PC-3 (cell line): Measurements from ENCODE around the gene GABRD. TPM values are rescaled to one million over a fixed set of nuclear protein-coding genes. Genes with fewer than 3 reads are reported as not detected.

Experiments used
- ATAC-seq: fragments of 200-7000 bp; cut with Tn5 transposase; 2 replicates; pipeline ENCODE4 v1.9.1; 2020; ENCODE audit warnings: mild to moderate bottlenecking, moderate library complexity
- BruUV-seq: library from RNA; stranded (reverse); fragments of 400-500 nt; replicated peaks from 2 replicates; lab custom pipeline; 2021; lab: Mats Ljungman, UMichigan
- CTCF ChIA-PET: fragments of 300-600 bp; sonication (Branson Sonifier 250); formaldehyde crosslinking; loops from one replicate; lab custom pipeline; 2022; ENCODE audit warnings: antibody characterized with exemption; lab: Charles Lee
- POLR2A ChIA-PET: fragments of 300-600 bp; sonication (Branson Sonifier 250); formaldehyde crosslinking; loops from one replicate; lab custom pipeline; 2022; ENCODE audit warnings: antibody characterized with exemption; ENCODE audit not compliant: unreplicated experiment; lab: Charles Lee
- DNase-seq: peaks from one replicate; pipeline ENCODE4 v3.0.0-alpha.2; 2015
- H2AFZ ChIP-seq: fragments of 300-600 bp; sonication (generic); 2 replicates; pipeline ENCODE4 v1.6.0; 2016; ENCODE audit warnings: antibody characterized with exemption, low read length
- H3F3A ChIP-seq: fragments of 300-600 bp; sonication (generic); one replicate; pipeline ENCODE4 v1.6.0; 2017; ENCODE audit warnings: antibody characterized with exemption, low read length, control low read depth, mild to moderate bottlenecking; ENCODE audit not compliant: unreplicated experiment
- H3K27ac ChIP-seq: fragments of 300-600 bp; sonication (generic); 2 replicates; pipeline ENCODE4 v1.5.1; 2016; ENCODE audit warnings: mild to moderate bottlenecking, low read length
- H3K27me3 ChIP-seq: fragments of 300-600 bp; sonication (generic); 2 replicates; pipeline ENCODE4 v1.6.1; 2016; ENCODE audit warnings: low read length, mixed read lengths
- H3K36me3 ChIP-seq: fragments of 300-600 bp; sonication (generic); 2 replicates; pipeline ENCODE4 v1.6.1; 2016; ENCODE audit warnings: low read depth, mixed run types, low read length, mixed read lengths
- H3K4me1 ChIP-seq: fragments of 300-600 bp; sonication (generic); 2 replicates; pipeline ENCODE4 v1.5.1; 2016; ENCODE audit warnings: low read length; ENCODE audit not compliant: insufficient read depth
- H3K4me2 ChIP-seq: fragments of 300-600 bp; sonication (generic); 2 replicates; pipeline ENCODE4 v1.6.0; 2016; ENCODE audit warnings: low read length
- H3K4me3 ChIP-seq: fragments of 300-600 bp; sonication (generic); 2 replicates; pipeline ENCODE4 v1.5.1; 2016; ENCODE audit warnings: mild to moderate bottlenecking, low read length, mixed read lengths
- H3K79me2 ChIP-seq: fragments of 300-600 bp; sonication (generic); 2 replicates; pipeline ENCODE4 v1.6.1; 2017; ENCODE audit warnings: low read length, mixed read lengths
- H3K9ac ChIP-seq: fragments of 300-600 bp; sonication (generic); 2 replicates; pipeline ENCODE4 v1.6.0; 2016; ENCODE audit warnings: mild to moderate bottlenecking, low read length
- H3K9me2 ChIP-seq: fragments of 300-600 bp; sonication (generic); replicated peaks from 2 replicates; pipeline ENCODE4 v1.6.1; 2016; ENCODE audit warnings: mixed run types, low read length, mixed read lengths
- H3K9me3 ChIP-seq: fragments of 300-600 bp; sonication (generic); 2 replicates; pipeline ENCODE4 v1.6.1; 2016; ENCODE audit warnings: low read length, mixed read lengths
- H4K20me1 ChIP-seq: fragments of 300-600 bp; sonication (generic); 2 replicates; pipeline ENCODE4 v1.6.1; 2016; ENCODE audit warnings: low read length, mixed read lengths
- EZH2 ChIP-seq: fragments of 300-600 bp; sonication (generic); IDR thresholded peaks from one replicate; pipeline ENCODE4 v1.6.1; 2017; ENCODE audit warnings: antibody characterized with exemption, mild to moderate bottlenecking, low read length; ENCODE audit not compliant: unreplicated experiment
- EZH2phosphoT487 ChIP-seq: fragments of 300-600 bp; sonication (generic); IDR thresholded peaks from 2 replicates; pipeline ENCODE4 v1.6.1; 2018; ENCODE audit warnings: mild to moderate bottlenecking, antibody characterized with exemption, low read length, borderline replicate concordance
- intact Hi-C: fragments of 100-400 bp; cut with micrococcal nuclease; formaldehyde crosslinking; loops from 2 replicates; pipeline ENCODE4 v1.9.0; 2023
- total RNA-seq: library from RNA; depleted of rRNA; stranded (reverse); fragments of >200 nt; gene quantifications from 2 replicates; pipeline ENCODE4 v1.2.3, GENCODE V29; 2014
- TF ChIP-seq, protein P1 (sequence below): fragments of 300-600 bp; sonication (generic); conservative IDR thresholded peaks from 2 replicates; pipeline ENCODE4 v1.5.1; 2017; ENCODE audit warnings: antibody characterized with exemption, low read depth, mild to moderate bottlenecking, low read length

The GABRD gene
- total RNA-seq, 1 experiment from 2014 or later = not detected

DNA sequence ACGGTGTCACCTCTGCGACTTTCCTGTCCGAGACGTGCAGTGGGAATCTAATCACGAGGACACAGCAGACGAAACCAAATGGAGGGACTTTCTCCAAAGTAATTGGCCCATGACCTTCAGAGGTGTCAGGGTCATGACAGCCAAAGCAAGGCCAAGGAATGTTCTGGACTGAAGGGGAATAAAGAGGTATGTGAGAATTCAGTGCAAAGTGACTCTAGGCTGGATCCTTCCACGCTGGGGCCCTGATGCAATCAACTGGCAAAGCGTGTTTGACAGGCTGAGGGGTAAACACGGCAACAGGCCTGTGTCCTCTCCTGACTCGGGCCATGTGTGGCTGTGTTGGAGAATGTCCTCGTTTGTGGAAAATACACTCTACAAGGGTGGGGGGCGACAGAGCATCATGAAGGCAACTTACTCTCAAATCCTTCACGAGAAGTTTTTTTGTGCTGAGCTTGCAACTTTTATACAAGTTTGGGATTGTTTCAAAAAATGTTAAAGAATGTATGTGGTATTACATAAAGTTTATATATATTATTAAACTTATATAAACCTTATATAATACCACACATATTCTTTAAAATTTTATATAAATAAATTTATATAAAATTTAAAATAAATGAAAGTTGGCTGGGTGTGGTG lies 17.3 kb upstream of the GABRD start:
- peak; percentile 74 for ATAC-seq
- Histone ChIP-seq H3K27ac (no peak overlapping the region), H3K4me2 (no peak overlapping the region), H3K9ac (no peak overlapping the region), H3K4me3 (no peak overlapping the region), H3K9me3 (no peaks in the 10 kb centered on the region), H3F3A (no peaks in the 10 kb centered on the region), H3K36me3 (no peaks in the 10 kb centered on the region), H3K9me2 (no peaks in the 10 kb centered on the region), H4K20me1 (no peaks in the 10 kb centered on the region), H3K4me1 (peaks cover 6% of the 10 kb centered on the region), H3K27me3 (0 out of 2 replicates have a peak, but pooled peaks cover 4% of the 10 kb centered on the region), H2AFZ (peak overlapping the region; percentile 52), H3K79me2 (no peaks in the 10 kb centered on the region)
- TF ChIP-seq EZH2 (no peak), EZH2phosphoT487 (no peak)
- TF ChIP-seq, protein P1, sequence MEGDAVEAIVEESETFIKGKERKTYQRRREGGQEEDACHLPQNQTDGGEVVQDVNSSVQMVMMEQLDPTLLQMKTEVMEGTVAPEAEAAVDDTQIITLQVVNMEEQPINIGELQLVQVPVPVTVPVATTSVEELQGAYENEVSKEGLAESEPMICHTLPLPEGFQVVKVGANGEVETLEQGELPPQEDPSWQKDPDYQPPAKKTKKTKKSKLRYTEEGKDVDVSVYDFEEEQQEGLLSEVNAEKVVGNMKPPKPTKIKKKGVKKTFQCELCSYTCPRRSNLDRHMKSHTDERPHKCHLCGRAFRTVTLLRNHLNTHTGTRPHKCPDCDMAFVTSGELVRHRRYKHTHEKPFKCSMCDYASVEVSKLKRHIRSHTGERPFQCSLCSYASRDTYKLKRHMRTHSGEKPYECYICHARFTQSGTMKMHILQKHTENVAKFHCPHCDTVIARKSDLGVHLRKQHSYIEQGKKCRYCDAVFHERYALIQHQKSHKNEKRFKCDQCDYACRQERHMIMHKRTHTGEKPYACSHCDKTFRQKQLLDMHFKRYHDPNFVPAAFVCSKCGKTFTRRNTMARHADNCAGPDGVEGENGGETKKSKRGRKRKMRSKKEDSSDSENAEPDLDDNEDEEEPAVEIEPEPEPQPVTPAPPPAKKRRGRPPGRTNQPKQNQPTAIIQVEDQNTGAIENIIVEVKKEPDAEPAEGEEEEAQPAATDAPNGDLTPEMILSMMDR = no peak
- POLR2A ChIA-PET = no interaction called here
- peak; percentile 87 for DNase-seq
- no TSS peak for BruUV-seq
- CTCF ChIA-PET = no interaction called here
- intact Hi-C loops = no loop called here

- Histone ChIP-seq H3K4me1 (peaks cover 6% of the 10 kb centered on the region), H4K20me1 (no peaks in the 10 kb centered on the region), H3K4me2 (peak within 1 kb of the TSS; percentile 32; the same call in 1 of the 2 replicates), H3K9me2 (no peaks in the 10 kb centered on the region), H3K36me3 (no peaks in the 10 kb centered on the region), H3K79me2 (no peaks in the 10 kb centered on the region), H3K4me3 (peak within 1 kb of the TSS; percentile 27; the same call in 1 of the 2 replicates), H3K9me3 (no peaks in the 10 kb centered on the region), H3K9ac (no peak within 1 kb of the TSS), H3F3A (no peaks in the 10 kb centered on the region), H3K27ac (no peak within 1 kb of the TSS), H2AFZ (no peak within 1 kb of the TSS), H3K27me3 (no peaks in the 10 kb centered on the region)
- no peak for ATAC-seq
- ChIA-PET CTCF (no interaction called here), POLR2A (no interaction called here)
- no peak for DNase-seq
- no TSS peak for BruUV-seq
- intact Hi-C loops = no loop called here
- TF ChIP-seq EZH2 = no peak
- TF ChIP-seq, protein P1 = no peak
- no peak for TF ChIP-seq EZH2phosphoT487
Measured at GRCh38 chr1:2003541-2004131, 15.5 kb upstream of the GABRD start, which contains the start of gene CFAP74. CFAP74 (minus strand) TSS chr1:2003786; CDS start chr1:1990956, 12,830 bp downstream.

DNA sequence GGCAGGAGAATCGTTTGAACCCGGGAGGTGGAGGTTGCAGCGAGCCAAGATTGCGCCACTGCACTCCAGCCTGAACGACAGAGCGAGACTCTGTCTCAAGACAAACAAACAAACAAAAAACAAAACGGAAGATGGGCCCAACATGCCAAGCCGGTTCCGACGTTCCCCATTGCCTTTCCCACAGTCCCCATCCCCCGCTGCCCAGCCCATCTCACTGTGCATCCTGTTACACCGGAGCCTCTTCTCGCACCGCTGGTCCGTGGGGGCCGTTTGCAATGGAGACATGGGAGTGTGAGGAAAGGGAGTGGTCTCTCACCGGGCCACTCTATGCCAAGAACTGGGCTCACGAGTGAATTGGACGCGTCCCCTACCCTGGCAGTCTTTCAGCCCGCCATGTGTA lies 14.3 kb upstream of the GABRD start:
- POLR2A ChIA-PET = no interaction called here
- no peak for ATAC-seq
- intact Hi-C loops = no loop called here
- BruUV-seq = no TSS peak
- H3K4me2 ChIP-seq = no peak overlapping the region
- H3K36me3 ChIP-seq = no peaks in the 10 kb centered on the region
- H3F3A ChIP-seq = no peaks in the 10 kb centered on the region
- no peak for DNase-seq
- H3K4me3 ChIP-seq = no peak overlapping the region
- H3K9me2 ChIP-seq = no peaks in the 10 kb centered on the region
- no peaks in the 10 kb centered on the region for H3K79me2 ChIP-seq
- CTCF ChIA-PET = interaction anchor here (0.7 kb wide), 1 partner anchor 14 kb away, joined by 15 read pairs; no protein-coding TSS in a partner anchor
- H2AFZ ChIP-seq = no peak overlapping the region
- H4K20me1 ChIP-seq = no peaks in the 10 kb centered on the region
- H3K27ac ChIP-seq = no peak overlapping the region
- no peaks in the 10 kb centered on the region for H3K9me3 ChIP-seq
- H3K9ac ChIP-seq = no peak overlapping the region
- TF ChIP-seq, protein P1 = no peak
- no peak for TF ChIP-seq EZH2phosphoT487
- no peak for TF ChIP-seq EZH2
- peaks cover 6% of the 10 kb centered on the region for H3K4me1 ChIP-seq
- no peaks in the 10 kb centered on the region for H3K27me3 ChIP-seq
